HCT116 (cell line): ENCODE measurements around the gene CREB3L1. TPM values are rescaled to one million over a fixed set of nuclear protein-coding genes. Genes with fewer than 3 reads are reported as not detected.

Source experiments
- ATAC-seq: fragments of 200-7000 bp; cut with Tn5 transposase; 2 replicates; pipeline ENCODE4 v1.9.1; 2020; ENCODE audit warnings: mild to moderate bottlenecking, moderate library complexity
- BruUV-seq: library from RNA; stranded (reverse); fragments of 400-500 nt; replicated peaks from 2 replicates; lab custom pipeline; 2021; lab: Mats Ljungman, UMichigan
- CTCF ChIA-PET: fragments of 300-600 bp; sonication (Branson Sonifier 250); formaldehyde crosslinking; loops from one replicate; lab custom pipeline; 2021; ENCODE audit warnings: antibody characterized with exemption; lab: Charles Lee
- POLR2A ChIA-PET: fragments of 300-600, 350-600 bp; sonication (Branson Sonifier 250); formaldehyde crosslinking; loops from one replicate; lab custom pipeline; 2021; ENCODE audit warnings: antibody characterized with exemption; lab: Charles Lee
- RAD21 ChIA-PET, 2 experiments: fragments of 300-600 bp; sonication (Branson Sonifier 250); formaldehyde crosslinking; loops; one replicate each; lab custom pipeline; 2023; ENCODE audit warnings: low total read pairs in 2 of 2; ENCODE audit not compliant: uncharacterized antibody in 2 of 2, unreplicated experiment in 2 of 2, low non-redundant PET in 1 of 2; lab: Charles Lee
- DNase-seq: peaks from one replicate; pipeline ENCODE4 v3.0.0-alpha.2; 2010; ENCODE audit warnings: low read depth, low spot score
- H2AFZ ChIP-seq: fragments of 200-600 bp; shearing (Covaris generic), sonication (generic); 2 replicates; pipeline ENCODE4 v1.6.1; 2017; ENCODE audit warnings: low read depth, mixed run types, mixed read lengths, antibody characterized with exemption, low read length; ENCODE audit not compliant: poor library complexity, severe bottlenecking
- H3K27ac ChIP-seq: 2 replicates; pipeline ENCODE4 v1.5.1; 2012; ENCODE audit warnings: low read depth, low read length
- H3K27me3 ChIP-seq: fragments of 200-600 bp; sonication (generic); 2 replicates; pipeline ENCODE4 v1.6.1; 2016; ENCODE audit warnings: mixed run types, low read length, mixed read lengths; ENCODE audit not compliant: insufficient read depth
- H3K36me3 ChIP-seq, 2 experiments: fragments of 200-500 bp in 1 of 2; fragments of 200-600 bp in 1 of 2; sonication (Bioruptor generic) in 1 of 2; sonication (generic) in 1 of 2; 2 replicates each; pipeline versions ENCODE4 v1.5.1 to v1.6.1; 2014 to 2016; ENCODE audit warnings: low read length in 2 of 2, inconsistent platforms in 1 of 2, mixed read lengths in 1 of 2, mixed run types in 1 of 2; ENCODE audit not compliant: insufficient read depth in 2 of 2, control insufficient read depth in 1 of 2
- H3K4me1 ChIP-seq, 2 experiments: fragments of 200-600 bp in 1 of 2; sonication (generic) in 1 of 2; 2 replicates each; pipeline versions ENCODE4 v1.5.1 to v1.6.1; 2012 to 2017; ENCODE audit warnings: low read length in 2 of 2, inconsistent platforms in 1 of 2, mild to moderate bottlenecking in 1 of 2, mixed read lengths in 1 of 2, mixed run types in 1 of 2, moderate library complexity in 1 of 2; ENCODE audit not compliant: insufficient read depth in 2 of 2, control insufficient read depth in 1 of 2
- H3K4me2 ChIP-seq: fragments of 200-600 bp; sonication (generic); 2 replicates; pipeline ENCODE4 v1.6.1; 2017; ENCODE audit warnings: mixed run types, low read length, mixed read lengths
- H3K4me3 ChIP-seq, 2 experiments: fragments of 200-600 bp in 1 of 2; sonication (generic) in 1 of 2; replicated peaks in 1 of 2; 2 replicates each; pipeline ENCODE4 v1.5.1; 2011 to 2016; ENCODE audit warnings: low read length in 2 of 2, control low read depth in 1 of 2, low read depth in 1 of 2, mild to moderate bottlenecking in 1 of 2, mixed read lengths in 1 of 2, mixed run types in 1 of 2
- H3K79me2 ChIP-seq: fragments of 200-600 bp; sonication (generic); 2 replicates; pipeline ENCODE4 v1.6.1; 2017; ENCODE audit warnings: mild to moderate bottlenecking, mixed run types, low read length, moderate library complexity, mixed read lengths; ENCODE audit not compliant: insufficient read depth
- H3K9ac ChIP-seq: fragments of 200-600 bp; sonication (generic); 2 replicates; pipeline ENCODE4 v1.6.1; 2016; ENCODE audit warnings: low read length, mixed read lengths
- H3K9me2 ChIP-seq: fragments of 200-600 bp; sonication (generic), shearing (Covaris generic); 2 replicates; pipeline ENCODE4 v1.6.1; 2017; ENCODE audit warnings: mixed run types, mild to moderate bottlenecking, moderate library complexity; ENCODE audit not compliant: insufficient read depth
- H3K9me3 ChIP-seq, 2 experiments: fragments of 200-500 bp in 1 of 2; fragments of 200-600 bp in 1 of 2; sonication (Bioruptor generic) in 1 of 2; sonication (generic) in 1 of 2; 2 replicates each; pipeline ENCODE4 v1.6.1; 2014 to 2017; ENCODE audit warnings: low read length in 2 of 2, mixed read lengths in 2 of 2, inconsistent platforms in 1 of 2, low read depth in 1 of 2, mild to moderate bottlenecking in 1 of 2, mixed run types in 1 of 2, moderate library complexity in 1 of 2; ENCODE audit not compliant: control insufficient read depth in 1 of 2, insufficient read depth in 1 of 2
- H4K20me1 ChIP-seq: fragments of 200-600 bp; sonication (generic), shearing (Covaris generic); 2 replicates; pipeline ENCODE4 v1.6.1; 2017; ENCODE audit warnings: mixed run types, mild to moderate bottlenecking, moderate library complexity; ENCODE audit not compliant: insufficient read depth
- CTCF ChIP-seq, 3 experiments: fragments of 200-600 bp in 1 of 3; sonication (generic) in 1 of 3; IDR thresholded peaks in 2 of 3; conservative IDR thresholded peaks in 1 of 3; 2 replicates each; pipeline ENCODE4 v1.5.1; 2012 to 2017; ENCODE audit warnings: low read depth in 2 of 3, low read length in 2 of 3, antibody characterized with exemption in 1 of 3, borderline replicate concordance in 1 of 3, control low read depth in 1 of 3, mild to moderate bottlenecking in 1 of 3, mixed read lengths in 1 of 3, mixed run types in 1 of 3, moderate library complexity in 1 of 3; ENCODE audit not compliant: insufficient read depth in 1 of 3
- EGR1 ChIP-seq: IDR thresholded peaks from 2 replicates; pipeline ENCODE4 v1.6.1; 2012; ENCODE audit warnings: low read depth
- ELF1 ChIP-seq: IDR thresholded peaks from 2 replicates; pipeline ENCODE4 v1.6.1; 2012; ENCODE audit warnings: low read depth, borderline replicate concordance
- EZH2phosphoT487 ChIP-seq: fragments of 200-600 bp; IDR thresholded peaks from 2 replicates; pipeline ENCODE4 v1.6.1; 2018; ENCODE audit warnings: antibody characterized with exemption, borderline replicate concordance
- FOSL1 ChIP-seq: IDR thresholded peaks from 2 replicates; pipeline ENCODE4 v1.6.1; 2012; ENCODE audit warnings: low read depth
- MAX ChIP-seq: IDR thresholded peaks from 2 replicates; pipeline ENCODE4 v1.6.1; 2012
- POLR2A ChIP-seq: IDR thresholded peaks from 2 replicates; pipeline ENCODE4 v1.7.0; 2011; ENCODE audit warnings: borderline replicate concordance; ENCODE audit not compliant: insufficient read depth, insufficient read length; ENCODE audit errors: extremely low read depth
- POLR2AphosphoS5 ChIP-seq: IDR thresholded peaks from 2 replicates; pipeline ENCODE4 v1.6.1; 2011; ENCODE audit warnings: mild to moderate bottlenecking, low read depth, low read length, moderate library complexity
- REST ChIP-seq: IDR thresholded peaks from 2 replicates; pipeline ENCODE4 v1.6.1; 2012; ENCODE audit warnings: low read depth
- SIN3A ChIP-seq: IDR thresholded peaks from 2 replicates; pipeline ENCODE4 v1.6.1; 2012; ENCODE audit warnings: low read depth
- TCF7L2 ChIP-seq: IDR thresholded peaks from 2 replicates; pipeline ENCODE4 v1.7.0; 2011; ENCODE audit warnings: borderline replicate concordance, inconsistent platforms; ENCODE audit not compliant: insufficient read depth, insufficient read length; ENCODE audit errors: extremely low read depth
- ZFX ChIP-seq: fragments of 450-650 bp; IDR thresholded peaks from 2 replicates; pipeline ENCODE4 v1.6.1; 2017
- intact Hi-C: fragments of 100-400 bp; cut with micrococcal nuclease; formaldehyde crosslinking; loops from 2 replicates; pipeline ENCODE4 v1.10.0; 2022
- total RNA-seq: library from RNA; stranded (reverse); gene quantifications from one replicate; pipeline ENCODE4 v1.2.1, GENCODE V29; 2021; ENCODE audit not compliant: unreplicated experiment

Gene CREB3L1
- total RNA-seq, 1 experiment from 2014 or later = 0.37 TPM

GRCh38 chr11:46242041-46242951, 35.2 kb upstream of the CREB3L1 start (continued):
- TF ChIP-seq REST (no peak), POLR2AphosphoS5 (no peak), MAX (no peak), TCF7L2 (no peak)

- DNase-seq (peak; percentile 91), ATAC-seq (peak; percentile 71)
- H3K27me3 ChIP-seq = no peaks in the 10 kb centered on the region
- H3K4me1 ChIP-seq = peaks cover 19 to 64% of the 10 kb centered on the region in 2 experiments
- ChIA-PET CTCF (interaction anchor here (0.6 to 3.3 kb wide), 9 partner anchors 66 to 376 kb away, joined by 3 to 22 read pairs (median 4); no protein-coding TSS in a partner anchor), POLR2A (interaction anchor here (0.6 to 2.7 kb wide), 29 partner anchors 9 to 309 kb away, joined by 3 to 13 read pairs (median 4); no protein-coding TSS in a partner anchor), RAD21 (interaction anchor here (0.9 to 1.1 kb wide), 3 partner anchors 66 to 107 kb away, joined by 3 to 4 read pairs (median 4); no protein-coding TSS in a partner anchor)
- no peaks in the 10 kb centered on the region for H4K20me1 ChIP-seq
- intact Hi-C loops = loop anchor here (5.0 kb wide), 1 partner anchor 294 kb away; no protein-coding TSS in a partner anchor
- H3K4me3 ChIP-seq = peak overlapping the region; percentile 58 to 79
- BruUV-seq = TSS peak; percentile 99
- H3K9ac ChIP-seq = peak overlapping the region; percentile 73
- peak overlapping the region; percentile 88 for H3K4me2 ChIP-seq
- no peaks in the 10 kb centered on the region for H3K79me2 ChIP-seq
- TF ChIP-seq POLR2AphosphoS5 (peak; percentile 95), SIN3A (no peak), EGR1 (no peak), FOSL1 (no peak), POLR2A (peak; percentile 76), ZFX (peak; percentile 72; the same call in 1 of the 2 replicates), CTCF (IDR thresholded peaks at IDR 0.05 in 2 of 3, conservative IDR thresholded peaks at IDR 0.05 in 1 of 3; ENCODE audit: borderline replicate concordance in 1 of 3, insufficient read depth in 1 of 3, low read depth in 2 of 3, low read length in 2 of 3) (no peak), ELF1 (no peak), EZH2phosphoT487 (no peak), MAX (no peak)
- no peaks in the 10 kb centered on the region for H3K36me3 ChIP-seq
- no peaks in the 10 kb centered on the region for H3K9me3 ChIP-seq
- peak overlapping the region; percentile 22 for H2AFZ ChIP-seq
- peak overlapping the region; percentile 83 for H3K27ac ChIP-seq
- no peaks in the 10 kb centered on the region for H3K9me2 ChIP-seq
These were observed 34.3 kb upstream of the CREB3L1 start for GRCh38 chr11:46242952-46243795.
